Measurements from ENCODE around the gene COL4A5. TPM values are rescaled to one million over a fixed set of nuclear protein-coding genes. Genes with fewer than 3 reads are reported as not detected.

COL4A5 gene
- total RNA-seq, 1 experiment from 2014 or later: 6.3 TPM

GRCh38 chrX:108541286-108541685 is 101.6 kb downstream of the COL4A5 start:
- DNase-seq: no peak
- Histone ChIP-seq H3K4me3 (no peak overlapping the region), H3K9me3 (no peaks in the 10 kb centered on the region), H3K27me3 (no peaks in the 10 kb centered on the region), H3K36me3 (no peaks in the 10 kb centered on the region)

GRCh38 chrX:108557580-108557979 is 117.9 kb downstream of the COL4A5 start:
- no peaks in the 10 kb centered on the region for H3K36me3 ChIP-seq
- no peak for DNase-seq
- no peak overlapping the region for H3K4me3 ChIP-seq
- H3K27me3 ChIP-seq: no peaks in the 10 kb centered on the region
- no peaks in the 10 kb centered on the region for H3K9me3 ChIP-seq

- Histone ChIP-seq H3K4me3 (no peak overlapping the region), H3K27me3 (no peaks in the 10 kb centered on the region), H3K9me3 (no peaks in the 10 kb centered on the region), H3K36me3 (no peaks in the 10 kb centered on the region)
- no peak for DNase-seq
These were observed 118.6 kb downstream of the COL4A5 start for GRCh38 chrX:108558217-108558616.

GRCh38 chrX:108573136-108573535 is 133.5 kb downstream of the COL4A5 start:
- Histone ChIP-seq H3K4me3 (no peak overlapping the region), H3K27me3 (no peaks in the 10 kb centered on the region)
- no peak for DNase-seq

GRCh38 chrX:108582151-108582550 is 142.5 kb downstream of the COL4A5 start:
- DNase-seq: no peak
- Histone ChIP-seq H3K9me3 (no peaks in the 10 kb centered on the region), H3K27me3 (no peaks in the 10 kb centered on the region), H3K36me3 (no peaks in the 10 kb centered on the region), H3K4me3 (no peak overlapping the region)

More at GRCh38 chrX:108573136-108573535, 133.5 kb downstream of the COL4A5 start:
- Histone ChIP-seq H3K36me3 (no peaks in the 10 kb centered on the region), H3K9me3 (no peaks in the 10 kb centered on the region)

- no peak for DNase-seq
- Histone ChIP-seq H3K9me3 (no peaks in the 10 kb centered on the region), H3K27me3 (no peaks in the 10 kb centered on the region), H3K36me3 (no peaks in the 10 kb centered on the region), H3K4me3 (no peak overlapping the region)
These were observed 145.1 kb downstream of the COL4A5 start for GRCh38 chrX:108584617-108585211.

- Histone ChIP-seq H3K4me3 (no peak overlapping the region), H3K27me3 (no peaks in the 10 kb centered on the region), H3K9me3 (no peaks in the 10 kb centered on the region), H3K36me3 (no peaks in the 10 kb centered on the region)
- no peak for DNase-seq
These were observed 150.9 kb downstream of the COL4A5 start for GRCh38 chrX:108590496-108590895.

GRCh38 chrX:108601276-108601675 is 161.6 kb downstream of the COL4A5 start:
- DNase-seq: no peak
- no peak overlapping the region for H3K4me3 ChIP-seq
- H3K27me3 ChIP-seq: no peaks in the 10 kb centered on the region
- no peaks in the 10 kb centered on the region for H3K9me3 ChIP-seq
- H3K36me3 ChIP-seq: no peaks in the 10 kb centered on the region

GRCh38 chrX:108610141-108610540 is 170.5 kb downstream of the COL4A5 start:
- H3K27me3 ChIP-seq: no peaks in the 10 kb centered on the region
- H3K4me3 ChIP-seq: no peak overlapping the region
- no peaks in the 10 kb centered on the region for H3K36me3 ChIP-seq
- H3K9me3 ChIP-seq: no peaks in the 10 kb centered on the region
- no peak for DNase-seq

GRCh38 chrX:108614616-108615015 is 175.0 kb downstream of the COL4A5 start:
- Histone ChIP-seq H3K9me3 (no peaks in the 10 kb centered on the region), H3K4me3 (no peak overlapping the region), H3K27me3 (no peaks in the 10 kb centered on the region), H3K36me3 (no peaks in the 10 kb centered on the region)
- DNase-seq: no peak

- Histone ChIP-seq H3K36me3 (no peaks in the 10 kb centered on the region), H3K4me3 (no peak overlapping the region), H3K27me3 (no peaks in the 10 kb centered on the region), H3K9me3 (no peaks in the 10 kb centered on the region)
- DNase-seq: no peak
These were observed 201.2 kb downstream of the COL4A5 start for GRCh38 chrX:108640817-108641216.

GRCh38 chrX:108641589-108642272 is 202.1 kb downstream of the COL4A5 start:
- no peak for DNase-seq
- H3K4me3 ChIP-seq: no peak overlapping the region
- H3K9me3 ChIP-seq: no peaks in the 10 kb centered on the region
- H3K36me3 ChIP-seq: no peaks in the 10 kb centered on the region
- no peaks in the 10 kb centered on the region for H3K27me3 ChIP-seq

- H3K27me3 ChIP-seq: no peaks in the 10 kb centered on the region
- no peaks in the 10 kb centered on the region for H3K36me3 ChIP-seq
- DNase-seq: no peak
- H3K4me3 ChIP-seq: no peak overlapping the region
- no peaks in the 10 kb centered on the region for H3K9me3 ChIP-seq
These were observed 202.6 kb downstream of the COL4A5 start for GRCh38 chrX:108642273-108642628.

- Histone ChIP-seq H3K36me3 (no peaks in the 10 kb centered on the region), H3K27me3 (no peaks in the 10 kb centered on the region), H3K9me3 (no peaks in the 10 kb centered on the region), H3K4me3 (no peak overlapping the region)
- DNase-seq: no peak
These were observed 225.1 kb downstream of the COL4A5 start for GRCh38 chrX:108664701-108665100.

- H3K9me3 ChIP-seq: no peaks in the 10 kb centered on the region
These were observed 226.5 kb downstream of the COL4A5 start for GRCh38 chrX:108666101-108666500.

GRCh38 chrX:108671526-108671925 is 231.9 kb downstream of the COL4A5 start:
- no peaks in the 10 kb centered on the region for H3K9me3 ChIP-seq
- H3K4me3 ChIP-seq: no peak overlapping the region
- DNase-seq: no peak
- H3K27me3 ChIP-seq: no peaks in the 10 kb centered on the region
- H3K36me3 ChIP-seq: no peaks in the 10 kb centered on the region

More at GRCh38 chrX:108666101-108666500, 226.5 kb downstream of the COL4A5 start:
- no peak for DNase-seq
- Histone ChIP-seq H3K27me3 (no peaks in the 10 kb centered on the region), H3K36me3 (no peaks in the 10 kb centered on the region), H3K4me3 (no peak overlapping the region)

GRCh38 chrX:108696690-108697089 is 257.1 kb downstream of the COL4A5 start:
- Histone ChIP-seq H3K4me3 (no peak overlapping the region), H3K9me3 (no peaks in the 10 kb centered on the region), H3K36me3 (no peaks in the 10 kb centered on the region), H3K27me3 (no peaks in the 10 kb centered on the region)
- no peak for DNase-seq

- no peaks in the 10 kb centered on the region for H3K27me3 ChIP-seq
- no peaks in the 10 kb centered on the region for H3K9me3 ChIP-seq
- no peaks in the 10 kb centered on the region for H3K36me3 ChIP-seq
- no peak for DNase-seq
- no peak overlapping the region for H3K4me3 ChIP-seq
These were observed 259.7 kb downstream of the COL4A5 start for GRCh38 chrX:108699368-108699767.

Data from MG63 (cell line).